Stimulated activated CD4-positive, alpha-beta T cell treated with anti-CD3 and anti-CD28 coated beads, Interleukin-4, amount 100 ng/mL, for 1 hour (primary cell): ENCODE data around the gene EZH1.

Experiments
- DNase-seq: peaks from one replicate; pipeline ENCODE4 v3.0.0-alpha.2; 2020

EZH1 gene

DNA sequence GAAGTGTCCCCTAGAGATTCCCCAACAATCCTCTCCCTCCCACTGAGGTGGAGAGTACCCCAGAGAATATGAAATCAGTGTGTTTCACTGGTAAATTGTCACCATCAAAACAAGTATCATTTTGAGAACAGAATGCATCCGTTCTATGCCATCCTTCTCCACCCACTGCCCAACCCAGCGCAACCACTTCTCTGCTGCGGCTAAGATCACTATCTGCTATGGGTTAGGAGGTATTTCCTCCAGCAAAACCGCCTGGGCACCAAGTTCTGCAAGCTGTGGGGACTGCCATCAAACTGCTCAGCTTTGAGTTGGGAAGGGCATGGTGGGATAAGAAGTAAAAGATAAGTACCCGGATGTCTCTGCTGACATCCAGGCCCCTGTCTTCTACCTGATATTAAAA is 38.1 kb downstream of the EZH1 start:
- DNase-seq: peak; percentile 32

DNA sequence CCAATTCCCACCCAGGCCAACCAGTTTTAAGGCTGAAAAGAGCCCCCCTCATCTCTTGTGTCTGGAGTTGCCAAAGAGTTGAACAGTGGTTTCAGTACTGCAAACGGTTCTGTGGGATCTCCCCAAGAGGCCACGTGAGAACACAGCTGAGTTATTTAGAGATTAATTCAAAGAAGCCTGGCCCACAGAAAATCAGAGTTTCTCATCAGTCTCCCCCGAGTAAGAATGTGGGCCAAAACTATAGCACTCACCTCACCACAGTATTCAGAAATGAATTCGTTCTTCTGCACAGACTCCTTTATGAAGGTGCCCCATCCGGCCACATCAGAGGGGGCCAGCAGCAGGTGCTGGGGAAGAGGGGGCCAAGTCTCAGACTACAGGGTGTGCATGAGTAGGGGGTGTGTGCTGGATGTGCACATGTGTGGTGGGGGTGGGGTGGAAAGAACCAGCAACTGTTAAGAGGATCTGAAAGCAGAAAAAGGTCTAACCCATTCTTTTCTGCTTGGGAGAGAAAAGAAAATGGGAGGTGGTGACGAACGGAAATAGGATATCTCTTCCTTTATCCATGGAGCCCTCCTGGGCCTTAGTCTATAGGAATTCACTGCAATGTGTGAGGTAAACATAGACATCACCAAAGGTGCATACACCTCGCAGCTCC is 39.9 kb downstream of the EZH1 start:
- no peak for DNase-seq

DNA sequence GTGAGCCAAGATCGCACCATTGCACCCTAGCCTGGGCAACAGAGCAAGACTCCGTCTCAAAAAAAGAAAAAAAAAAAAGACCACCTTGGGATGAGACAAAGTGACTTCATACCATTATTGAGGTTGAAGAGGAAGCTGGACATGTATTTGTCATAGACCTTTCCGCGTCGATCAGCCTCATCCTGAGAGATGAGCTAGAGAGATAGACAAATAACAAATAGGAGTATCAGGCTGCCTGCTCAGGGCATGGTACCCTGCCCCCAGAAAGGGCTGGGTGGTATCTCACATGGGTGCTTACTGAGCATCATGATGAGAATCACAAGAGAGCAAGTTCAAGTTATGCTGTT is 40.4 kb downstream of the EZH1 start:
- no peak for DNase-seq

DNA sequence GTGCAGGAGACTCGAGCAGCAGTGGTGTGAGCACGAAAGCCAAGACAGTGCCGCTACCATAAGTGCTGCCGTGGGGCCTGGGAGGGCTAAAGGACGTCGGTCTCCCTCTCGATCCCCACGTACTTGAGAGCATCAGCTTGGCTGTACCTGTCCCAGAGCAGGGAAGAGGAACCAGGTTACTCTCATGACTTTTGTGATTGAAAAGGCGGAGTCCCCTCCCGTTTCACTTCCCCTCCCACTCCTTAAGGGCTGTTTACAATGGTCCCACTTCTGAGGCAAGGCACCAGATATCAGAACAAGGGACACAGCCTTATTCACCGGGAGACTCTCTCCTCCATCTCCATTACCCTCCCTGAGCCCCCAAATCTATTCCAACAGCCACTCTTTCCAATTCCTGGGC is 42.4 kb downstream of the EZH1 start:
- DNase-seq: no peak

DNA sequence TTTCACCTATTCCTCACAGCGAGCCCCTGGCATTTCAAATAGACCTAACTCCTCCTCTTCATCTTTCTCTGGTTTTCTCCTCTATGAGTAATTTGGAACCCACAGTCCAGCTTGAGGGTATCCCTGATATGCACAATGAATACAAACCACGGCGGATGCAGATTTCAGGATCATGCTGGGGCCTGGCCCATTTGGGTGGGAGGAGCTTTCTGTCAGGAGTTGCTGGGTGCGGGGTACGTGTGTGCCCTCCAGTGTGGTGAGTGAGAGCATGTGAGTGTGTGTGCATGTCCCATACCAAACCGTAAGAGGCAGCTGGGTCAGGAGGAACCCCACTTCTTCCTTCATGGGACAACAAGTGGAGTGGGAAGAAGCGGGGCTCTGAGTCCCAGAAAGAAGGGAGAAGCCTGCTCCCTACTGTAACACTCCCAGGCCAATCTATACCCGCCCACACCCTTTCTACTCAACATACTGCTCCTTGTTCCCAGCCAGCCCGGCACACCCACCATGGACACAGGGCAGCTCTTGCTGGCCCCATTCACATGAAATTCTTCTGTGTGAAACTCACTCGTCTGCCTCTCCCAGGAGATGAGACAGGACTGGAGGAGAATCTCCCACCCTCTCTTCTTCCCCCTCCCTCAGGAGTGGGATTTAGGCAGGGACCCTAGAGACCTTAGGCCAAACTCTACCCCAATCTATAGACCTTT is 44.1 kb downstream of the EZH1 start:
- DNase-seq: no peak

DNA sequence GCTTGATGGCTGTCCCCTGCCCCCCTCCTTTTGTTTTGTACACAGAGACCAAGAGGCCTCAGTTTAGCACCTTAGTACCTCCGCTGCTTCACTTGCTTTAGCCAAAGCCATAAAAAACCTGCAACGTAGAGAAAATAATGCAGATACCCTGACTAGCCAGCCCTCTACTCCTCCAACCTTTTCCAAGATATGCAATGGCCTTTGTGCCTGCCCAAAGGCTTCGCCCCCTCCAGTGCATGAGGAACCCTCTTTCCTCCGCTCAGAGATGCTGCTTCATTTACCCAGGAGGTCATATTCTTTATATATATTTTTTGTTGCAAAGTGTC is 45.5 kb downstream of the EZH1 start:
- DNase-seq: no peak

DNA sequence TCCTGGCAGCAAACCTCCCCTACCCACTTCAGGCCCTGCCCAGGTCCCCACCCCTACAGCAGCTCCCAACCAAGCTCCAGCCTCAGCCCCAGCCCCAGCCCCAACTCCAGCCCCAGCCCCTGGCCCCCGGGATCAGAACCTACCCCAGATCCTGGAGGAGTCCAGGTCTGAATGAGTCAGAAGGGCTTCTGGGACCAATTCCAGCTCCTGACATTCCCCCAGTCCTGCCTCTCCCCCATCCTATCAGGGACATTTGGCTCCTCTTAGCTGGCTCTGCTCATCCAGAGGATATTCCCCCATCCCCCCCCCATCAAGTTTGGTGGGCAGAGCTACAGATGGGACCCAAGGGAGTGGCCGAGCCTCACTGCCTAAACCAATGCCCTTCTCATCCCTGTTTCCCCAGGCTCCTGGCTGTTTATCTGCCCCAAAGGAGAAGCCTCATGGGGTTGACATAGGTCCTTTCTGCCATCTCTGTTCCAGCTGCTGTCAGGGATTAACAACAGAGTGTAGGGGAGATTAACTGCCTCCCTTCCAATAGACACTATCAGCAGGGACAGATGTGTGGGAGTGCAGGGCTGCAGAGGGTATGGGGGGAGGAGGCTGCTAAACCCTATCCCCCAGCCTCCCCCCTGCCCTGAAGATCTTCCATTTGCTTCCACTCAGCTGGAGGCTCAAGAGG is 46.0 kb downstream of the EZH1 start:
- no peak for DNase-seq

DNA sequence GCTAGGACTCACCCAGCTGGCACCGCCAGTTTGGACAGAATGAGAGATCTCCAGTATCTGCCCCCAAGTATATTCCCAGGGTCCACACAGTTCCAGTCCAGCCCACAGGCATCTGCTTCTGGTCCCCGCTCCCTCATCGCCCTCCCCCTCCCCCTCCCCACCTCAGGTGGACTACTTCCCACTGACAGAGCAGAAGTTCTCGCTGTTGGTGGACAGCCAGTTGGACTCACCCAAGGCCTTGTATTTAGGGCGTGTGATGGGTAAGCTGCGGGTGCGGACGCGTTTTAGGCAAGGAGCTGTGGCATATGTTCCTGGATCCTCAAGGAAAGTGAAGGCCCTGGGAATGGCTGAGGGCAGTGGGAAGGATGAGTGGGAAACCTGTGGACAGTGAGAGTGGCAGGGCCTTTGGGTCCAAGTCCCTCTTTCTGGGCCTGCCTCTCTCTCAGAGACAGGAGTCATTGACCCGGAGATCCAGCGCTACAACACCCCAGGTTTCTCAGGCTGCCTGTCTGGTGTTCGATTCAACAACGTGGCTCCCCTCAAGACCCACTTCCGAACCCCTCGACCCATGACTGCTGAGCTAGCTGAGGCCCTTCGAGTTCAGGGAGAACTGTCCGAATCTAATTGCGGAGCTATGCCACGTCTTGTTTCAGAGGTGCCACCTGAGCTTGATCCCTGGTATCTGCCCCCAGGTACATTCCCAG is 47.6 kb downstream of the EZH1 start:
- no peak for DNase-seq

DNA sequence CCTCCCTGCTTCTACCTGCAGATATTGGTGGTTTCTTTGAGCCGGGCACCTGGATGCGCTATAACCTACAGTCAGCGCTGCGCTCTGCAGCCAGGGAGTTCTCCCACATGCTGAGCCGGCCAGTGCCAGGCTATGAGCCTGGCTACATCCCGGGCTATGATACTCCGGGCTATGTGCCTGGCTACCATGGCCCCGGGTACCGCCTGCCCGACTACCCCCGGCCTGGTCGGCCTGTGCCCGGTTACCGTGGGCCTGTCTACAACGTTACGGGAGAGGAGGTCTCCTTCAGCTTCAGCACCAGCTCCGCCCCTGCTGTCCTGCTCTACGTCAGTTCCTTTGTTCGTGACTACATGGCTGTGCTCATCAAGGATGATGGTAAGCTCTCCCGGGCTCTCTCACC is 49.3 kb downstream of the EZH1 start:
- no peak for DNase-seq

DNA sequence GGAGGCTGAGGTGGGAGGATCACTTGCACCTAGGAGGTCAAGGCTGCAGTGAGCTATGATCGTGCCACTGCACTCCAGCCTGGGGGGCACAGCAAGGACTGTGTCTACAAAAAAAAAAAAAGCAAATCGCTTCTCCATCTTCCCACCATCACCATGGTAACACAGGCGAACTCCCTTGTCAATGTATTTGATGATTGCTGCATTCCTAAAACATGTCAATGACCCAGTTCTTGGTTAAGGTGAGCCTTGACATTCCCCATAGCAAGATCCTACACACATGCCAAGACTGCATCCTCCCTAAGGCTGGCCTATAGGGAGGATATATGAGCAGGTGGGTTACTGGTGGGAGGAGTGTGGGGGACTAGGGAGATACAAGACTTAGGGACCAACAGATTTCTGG is 50.3 kb downstream of the EZH1 start:
- DNase-seq: no peak

DNA sequence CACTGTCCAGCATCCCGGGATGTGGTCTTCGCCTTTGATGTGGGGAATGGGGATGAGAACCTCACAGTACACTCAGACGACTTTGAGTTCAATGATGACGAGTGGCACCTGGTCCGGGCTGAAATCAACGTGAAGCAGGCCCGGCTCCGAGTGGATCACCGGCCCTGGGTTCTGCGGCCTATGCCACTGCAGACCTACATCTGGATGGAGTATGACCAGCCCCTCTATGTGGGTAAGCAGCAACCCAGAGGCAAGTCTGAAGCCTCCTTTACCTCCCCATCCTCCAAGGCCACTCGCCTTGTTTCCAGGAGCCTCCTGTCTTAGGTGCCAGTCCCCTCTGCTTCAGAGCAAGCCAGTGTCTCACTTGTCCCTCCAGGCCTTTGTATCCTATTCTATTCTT is 52.4 kb downstream of the EZH1 start:
- DNase-seq: no peak

DNA sequence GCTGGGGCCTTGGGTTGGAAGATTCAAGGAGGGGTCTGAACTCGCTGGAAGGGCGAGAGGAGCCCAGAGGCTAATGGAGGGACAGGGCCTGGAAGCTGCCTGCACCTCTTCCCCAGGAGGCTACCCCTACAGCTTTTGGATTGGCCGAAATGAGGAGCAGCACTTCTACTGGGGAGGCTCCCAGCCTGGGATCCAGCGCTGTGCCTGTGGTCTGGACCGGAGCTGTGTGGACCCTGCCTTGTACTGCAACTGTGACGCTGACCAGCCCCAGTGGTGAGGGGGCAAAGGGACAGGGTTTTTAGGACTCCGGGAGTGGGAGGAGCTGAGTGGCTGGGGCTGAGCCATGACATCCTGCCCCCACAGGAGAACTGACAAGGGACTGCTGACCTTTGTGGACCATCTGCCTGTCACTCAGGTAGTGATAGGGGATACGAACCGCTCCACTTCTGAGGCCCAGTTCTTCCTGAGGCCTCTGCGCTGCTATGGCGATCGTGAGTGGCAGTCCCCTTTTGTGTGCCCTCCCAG is 53.8 kb downstream of the EZH1 start:
- DNase-seq: no peak

DNA sequence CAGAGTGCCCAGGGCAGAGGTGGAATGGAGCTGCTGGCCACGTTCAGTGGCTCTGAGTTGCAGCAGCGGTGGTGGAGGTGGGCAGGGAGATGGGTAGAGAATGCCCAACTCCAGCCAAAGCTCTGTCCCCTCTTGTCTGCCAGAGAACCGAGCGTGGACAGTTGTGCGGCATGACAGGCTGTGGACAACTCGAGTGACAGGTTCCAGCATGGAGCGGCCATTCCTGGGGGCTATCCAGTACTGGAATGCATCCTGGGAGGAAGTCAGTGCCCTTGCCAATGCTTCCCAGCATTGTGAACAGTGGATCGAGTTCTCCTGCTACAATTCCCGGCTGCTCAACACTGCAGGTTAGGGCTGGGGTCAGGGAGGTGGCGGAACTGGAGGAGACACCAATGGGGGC is 54.2 kb downstream of the EZH1 start:
- no peak for DNase-seq

DNA sequence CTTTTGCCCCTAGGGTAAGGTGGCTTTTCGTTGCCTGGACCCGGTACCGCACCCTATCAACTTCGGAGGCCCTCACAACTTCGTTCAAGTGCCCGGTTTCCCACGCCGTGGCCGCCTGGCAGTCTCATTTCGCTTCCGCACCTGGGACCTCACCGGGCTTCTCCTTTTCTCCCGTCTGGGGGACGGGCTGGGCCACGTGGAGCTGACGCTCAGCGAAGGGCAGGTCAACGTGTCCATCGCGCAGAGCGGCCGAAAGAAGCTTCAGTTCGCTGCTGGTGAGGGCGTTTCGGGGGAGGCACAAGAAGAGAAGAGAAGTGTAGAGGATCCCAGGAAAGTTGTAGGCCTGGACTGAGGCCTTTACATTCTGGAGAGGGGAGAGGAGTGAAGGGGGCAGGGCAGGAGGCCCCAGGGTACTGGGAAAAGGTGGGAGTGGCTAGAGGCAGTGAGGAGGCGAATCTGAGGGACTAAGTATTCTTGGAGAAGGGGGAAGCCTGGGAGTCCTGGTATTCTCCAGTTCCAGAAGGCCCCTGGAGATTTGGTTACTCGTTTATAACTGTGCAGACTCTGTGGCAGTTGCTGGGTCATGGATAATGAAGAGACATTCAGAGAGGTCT is 57.0 kb downstream of the EZH1 start:
- no peak for DNase-seq

DNA sequence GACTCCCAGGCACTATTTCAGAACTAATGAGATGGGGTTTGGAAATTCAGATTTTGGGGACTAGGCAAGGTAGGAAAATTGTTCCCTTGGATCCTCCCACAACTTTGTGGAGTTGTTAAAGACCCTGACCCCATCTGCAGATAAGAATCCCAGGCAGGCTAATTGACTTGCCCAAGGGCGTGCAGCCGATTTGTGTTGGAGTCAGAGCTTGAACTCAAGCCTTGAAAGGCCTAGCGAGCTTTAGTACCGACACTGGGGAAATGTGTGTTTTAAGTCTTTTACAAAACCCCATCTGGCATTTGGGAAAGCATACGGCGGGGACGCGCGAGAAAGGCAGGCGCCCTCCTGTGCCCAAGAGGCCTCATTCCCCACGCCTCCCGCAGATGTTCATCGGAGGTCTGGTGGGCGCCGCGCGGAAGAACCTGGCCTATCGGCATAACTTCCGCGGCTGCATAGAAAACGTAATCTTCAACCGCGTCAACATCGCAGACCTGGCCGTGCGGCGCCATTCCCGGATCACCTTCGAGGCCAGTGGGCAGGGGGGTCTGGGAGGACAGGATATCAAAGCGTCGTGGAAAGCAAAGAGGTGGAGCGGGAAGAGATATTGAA is 58.2 kb downstream of the EZH1 start:
- DNase-seq: no peak

DNA sequence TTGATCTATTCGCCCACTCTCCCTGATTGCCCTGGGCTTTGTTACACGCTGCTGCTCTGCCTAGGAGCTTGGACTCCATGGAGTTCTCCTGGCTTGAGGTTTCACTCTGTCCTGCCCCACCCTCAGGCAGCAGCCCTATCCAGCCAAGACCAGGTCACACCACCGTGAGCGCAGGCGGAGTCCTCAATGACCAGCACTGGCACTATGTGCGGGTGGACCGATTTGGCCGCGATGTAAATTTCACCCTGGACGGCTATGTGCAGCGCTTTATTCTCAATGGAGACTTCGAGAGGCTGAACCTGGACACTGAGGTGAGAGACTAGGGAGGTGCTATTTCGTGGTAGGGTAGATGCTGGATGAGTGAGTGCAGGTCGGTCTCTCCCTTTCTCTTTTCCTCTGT is 59.0 kb downstream of the EZH1 start:
- no peak for DNase-seq

DNA sequence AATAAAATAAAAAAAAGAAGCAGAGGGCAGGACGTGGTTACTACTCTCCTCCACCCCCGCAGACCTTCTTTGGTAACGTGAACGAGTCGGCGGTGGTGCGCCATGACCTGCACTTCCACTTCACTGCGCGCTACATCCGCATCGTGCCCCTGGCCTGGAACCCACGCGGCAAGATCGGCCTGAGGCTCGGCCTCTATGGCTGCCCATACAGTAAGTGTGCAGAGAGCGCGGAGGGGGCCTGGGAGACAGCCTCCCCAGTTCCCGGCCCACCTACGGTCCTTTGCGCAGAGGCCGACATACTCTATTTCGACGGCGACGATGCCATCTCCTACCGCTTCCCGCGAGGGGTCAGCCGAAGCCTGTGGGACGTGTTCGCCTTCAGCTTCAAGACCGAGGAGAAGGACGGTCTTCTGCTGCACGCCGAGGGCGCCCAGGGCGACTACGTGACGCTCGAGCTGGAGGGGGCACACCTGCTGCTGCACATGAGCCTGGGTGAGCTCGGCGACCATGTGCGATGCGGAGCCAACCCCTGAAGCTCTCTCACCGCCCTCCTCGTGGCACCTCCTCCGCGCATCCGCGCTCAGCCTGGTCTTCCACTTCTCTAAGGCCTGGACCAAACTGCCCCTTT is 59.8 kb downstream of the EZH1 start:
- no peak for DNase-seq

DNA sequence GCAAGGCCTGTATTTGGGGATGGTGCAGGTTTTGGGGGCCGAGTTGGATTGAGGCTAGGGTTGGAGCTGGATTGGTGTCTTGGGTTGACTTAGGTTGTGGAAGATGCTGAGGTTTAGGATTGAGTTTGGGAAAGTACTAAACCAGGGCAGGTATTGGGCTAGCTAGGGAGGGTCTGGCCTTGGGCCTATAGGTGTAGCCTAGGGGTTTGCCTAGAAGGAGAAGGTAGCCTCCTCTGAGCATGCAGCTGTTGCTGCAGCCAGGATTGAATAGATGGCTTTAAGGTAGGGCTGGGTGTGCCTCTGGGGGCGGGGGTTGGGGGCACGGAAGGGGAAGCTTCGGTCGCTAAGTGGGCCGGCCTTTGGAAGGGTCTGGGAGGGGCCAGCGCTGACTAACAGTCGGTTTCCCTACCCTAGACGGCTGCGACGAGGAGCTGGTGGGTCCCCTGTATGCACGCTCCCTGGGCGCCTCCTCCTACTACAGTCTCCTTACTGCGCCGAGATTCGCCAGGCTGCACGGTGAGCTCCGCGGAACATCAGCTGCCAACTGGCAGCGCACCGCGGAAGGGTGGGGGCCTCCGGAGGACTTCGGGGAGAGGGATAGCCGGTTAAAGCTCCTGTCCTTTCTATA is 61.3 kb downstream of the EZH1 start:
- DNase-seq: no peak

DNA sequence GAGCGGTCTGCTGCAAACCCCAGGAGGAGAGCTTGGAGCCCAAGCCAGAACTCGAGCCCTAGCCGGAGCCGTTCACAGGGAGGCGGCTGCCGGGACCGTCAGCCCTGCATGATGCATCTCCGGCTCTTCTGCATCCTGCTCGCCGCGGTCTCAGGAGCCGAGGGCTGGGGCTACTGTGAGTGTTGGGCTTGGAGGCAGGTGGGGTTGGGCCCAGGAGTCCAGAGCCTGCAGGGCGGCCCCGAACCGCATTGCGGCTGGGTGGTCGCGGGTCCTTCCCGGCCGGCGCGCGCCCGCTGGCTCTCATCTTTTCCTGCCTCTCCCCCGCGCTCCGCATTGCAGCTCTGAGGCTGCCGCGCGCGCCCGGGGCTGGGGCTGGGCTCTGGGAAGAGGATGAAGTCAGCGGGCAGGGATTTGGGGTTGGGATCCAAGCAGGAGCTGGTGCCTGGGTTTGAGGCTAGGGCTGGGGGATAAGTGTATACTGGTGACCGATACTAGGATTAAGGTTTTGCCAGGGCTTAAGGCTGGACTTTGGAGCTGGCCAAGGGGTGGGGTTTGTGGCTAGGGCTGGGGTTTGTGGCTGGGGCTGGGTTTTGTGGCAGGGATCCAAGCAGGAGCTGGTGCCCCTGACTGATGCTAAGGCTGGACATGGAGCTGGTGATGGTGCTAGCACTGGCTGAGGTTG is 62.0 kb downstream of the EZH1 start:
- no peak for DNase-seq

DNA sequence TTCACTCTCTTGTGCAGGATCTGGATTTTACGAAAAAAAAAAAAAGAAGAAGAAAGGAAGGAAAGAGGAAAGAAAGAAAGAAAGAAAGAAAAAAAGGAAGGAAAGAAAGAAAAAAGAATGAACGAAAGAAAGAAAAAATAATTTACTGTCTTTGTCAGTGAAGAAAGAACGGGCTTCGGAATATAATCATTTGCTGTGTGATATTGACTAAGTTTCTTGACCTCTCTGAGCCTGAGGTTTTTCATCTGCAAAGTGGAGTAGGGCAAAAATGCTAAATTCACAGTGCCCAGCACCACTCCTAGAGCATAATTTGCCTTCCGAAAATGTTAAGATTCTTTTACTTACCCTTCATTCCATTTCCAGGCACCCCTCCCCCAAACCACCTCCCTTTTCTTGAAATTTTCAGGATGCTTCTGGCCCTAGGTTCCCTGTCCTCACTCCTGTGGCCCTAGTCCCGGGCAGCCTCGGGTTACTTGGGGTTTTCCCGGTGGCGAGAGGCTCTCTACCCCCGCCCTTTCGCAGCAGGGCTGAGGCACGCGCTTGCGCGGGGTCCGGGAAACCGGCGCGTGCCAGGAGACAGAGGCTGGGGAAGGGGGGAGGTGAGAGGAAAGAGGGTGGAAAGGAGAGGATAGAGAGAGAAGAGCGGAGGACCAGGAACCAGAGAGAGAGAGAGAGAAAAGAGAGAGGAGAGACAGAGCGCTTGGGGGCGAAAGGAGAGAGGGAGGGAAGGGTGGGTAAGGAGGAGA is 62.7 kb downstream of the EZH1 start, which contains the start of gene CNTNAP1:
Gene CNTNAP1, plus strand, starts transcription at position 556 of the 746 bp plus-strand sequence. CDS start 299 bp downstream, outside the sequence.
- no peak for DNase-seq
